K562 (cell line): ENCODE data around the gene ZNF420. TPM values are rescaled to one million over a fixed set of nuclear protein-coding genes. Genes with fewer than 3 reads are reported as not detected.

Experiments
- ATAC-seq: fragments of 200-7000 bp; cut with Tn5 transposase; 3 replicates; pipeline ENCODE4 v1.9.1; 2020; ENCODE audit warnings: moderate library complexity
- BruUV-seq: library from RNA; stranded (reverse); fragments of 400-500 nt; replicated peaks from 2 replicates; lab custom pipeline; 2021; lab: Mats Ljungman, UMichigan
- CTCF ChIA-PET: fragments of 300-600 bp; formaldehyde crosslinking; extraction: SDS; loops from one replicate; lab custom pipeline; 2021; ENCODE audit warnings: low intra/inter-chr PET ratio; lab: Yijun Ruan, JAX
- POLR2A ChIA-PET: fragments of 300-600, 350-650 bp; sonication (Branson Sonifier 250); formaldehyde crosslinking; extraction: SDS; loops from one replicate; lab custom pipeline; 2021; ENCODE audit warnings: antibody characterized with exemption, inconsistent platforms; lab: Yijun Ruan, JAX
- DNase-seq, 4 experiments: peaks; one replicate each; pipeline versions ENCODE4 v3.0.0 to v3.0.0-alpha.2; 2011 to 2018; ENCODE audit warnings: low spot score in 3 of 4, mixed read lengths in 3 of 4; ENCODE audit errors: extremely low read depth in 1 of 4
- FAIRE-seq: peaks from 2 replicates; lab custom pipeline; 2011; peaks lifted over from hg19 to GRCh38; lab: Jason Lieb, UNC
- H2AFZ ChIP-seq: 2 replicates; pipeline ENCODE4 v1.6.0; 2011; ENCODE audit warnings: low read depth, low read length, control low read depth, inconsistent platforms
- H3K27ac ChIP-seq: fragments of 200-600 bp; 3 replicates; pipeline ENCODE4 v1.8.0; 2011; ENCODE audit warnings: low read depth, mild to moderate bottlenecking, control low read depth, inconsistent platforms, low read length, moderate library complexity, mixed read lengths; ENCODE audit errors: extremely low read depth
- H3K27me3 ChIP-seq, 2 experiments: fragments of 300-600 bp in 1 of 2; 2 replicates in 1 of 2; 3 replicates in 1 of 2; pipeline versions ENCODE4 v1.6.0 to v1.8.0; 2011; ENCODE audit warnings: inconsistent platforms in 2 of 2, low read length in 2 of 2, mild to moderate bottlenecking in 1 of 2, mixed read lengths in 1 of 2, moderate library complexity in 1 of 2; ENCODE audit not compliant: control insufficient read depth in 2 of 2, insufficient read depth in 2 of 2
- H3K36me3 ChIP-seq: fragments of 300-600 bp; 3 replicates; pipeline ENCODE4 v1.8.0; 2011; ENCODE audit warnings: mild to moderate bottlenecking, low read length, inconsistent platforms; ENCODE audit not compliant: control insufficient read depth, insufficient read depth
- H3K4me1 ChIP-seq, 2 experiments: fragments of 200-600 bp in 1 of 2; replicated peaks in 1 of 2; 2 replicates in 1 of 2; 3 replicates in 1 of 2; pipeline versions ENCODE4 v1.5.1 to v1.8.0; 2011; ENCODE audit warnings: inconsistent platforms in 2 of 2, low read length in 2 of 2, mild to moderate bottlenecking in 1 of 2, mixed read lengths in 1 of 2, moderate library complexity in 1 of 2; ENCODE audit not compliant: control insufficient read depth in 2 of 2, insufficient read depth in 2 of 2
- H3K4me2 ChIP-seq: 2 replicates; pipeline ENCODE4 v1.6.1; 2011; ENCODE audit warnings: low read length, control low read depth, inconsistent platforms, mixed read lengths; ENCODE audit not compliant: insufficient read depth
- H3K4me3 ChIP-seq: fragments of 200-600 bp; sonication (generic), shearing (Covaris generic); 2 replicates; pipeline ENCODE4 v1.5.1; 2016; ENCODE audit warnings: control low read depth, inconsistent platforms
- H3K79me2 ChIP-seq: fragments of 200-600 bp; 3 replicates; pipeline ENCODE4 v1.8.0; 2011; ENCODE audit warnings: low read length, inconsistent platforms; ENCODE audit not compliant: control insufficient read depth, insufficient read depth
- H3K9ac ChIP-seq, 2 experiments: 2 replicates each; pipeline versions ENCODE4 v1.6.0 to v1.6.1; 2011; ENCODE audit warnings: low read depth in 2 of 2, low read length in 2 of 2, control low read depth in 1 of 2, inconsistent platforms in 1 of 2, mild to moderate bottlenecking in 1 of 2, mixed read lengths in 1 of 2; ENCODE audit not compliant: insufficient read depth in 1 of 2
- H3K9me1 ChIP-seq: one replicate; pipeline ENCODE4 v1.6.0; 2011; ENCODE audit warnings: inconsistent platforms, mild to moderate bottlenecking, low read length, moderate library complexity; ENCODE audit not compliant: control insufficient read depth, insufficient read depth
- H3K9me3 ChIP-seq: replicated peaks from 2 replicates; pipeline ENCODE4 v1.5.1; 2011; ENCODE audit warnings: low read depth, low read length, inconsistent platforms; ENCODE audit not compliant: control insufficient read depth, insufficient read depth
- H4K20me1 ChIP-seq: replicated peaks from 2 replicates; pipeline ENCODE4 v1.6.1; 2011; ENCODE audit warnings: low read length, inconsistent platforms, mixed read lengths; ENCODE audit not compliant: control insufficient read depth, insufficient read depth
- NRF1 ChIP-seq, 2 experiments: fragments of 450-650 bp; IDR thresholded peaks in 1 of 2; conservative IDR thresholded peaks in 1 of 2; 2 replicates each; pipeline ENCODE4 v1.6.1; 2014; ENCODE audit warnings: mild to moderate bottlenecking in 2 of 2
- ZNF436 ChIP-seq: fragments of 250-450, 450-650 bp; sonication (Bioruptor Pico); formaldehyde crosslinking; IDR thresholded peaks from 2 replicates; pipeline ENCODE4 v1.7.0; 2020; ENCODE audit warnings: mild to moderate bottlenecking
- WGBS: fragments of 100-300 bp; shearing (Covaris generic); methylation state at CpG from one replicate; pipeline ENCODE4 v1.1.6; 2016; ENCODE audit warnings: low coverage, mixed read lengths; ENCODE audit not compliant: insufficient coverage; ENCODE audit errors: missing lambda C conversion rate; 5-methylcytosine and 5-hydroxymethylcytosine counted together
- in situ Hi-C: fragments of 300-500 bp; cut with MboI; formaldehyde crosslinking; loops from 4 replicates; pipeline ENCODE4 v1.15.0; 2018; ENCODE audit warnings: inconsistent platforms, mixed read lengths
- intact Hi-C: fragments of 100-400 bp; cut with micrococcal nuclease; formaldehyde crosslinking; loops from 2 replicates; pipeline ENCODE4 v1.14.2; 2022
- polyA plus RNA-seq, 8 experiments: library from polyadenylated mRNA; depleted of rRNA in 4 of 8; stranded (reverse) in 5 of 8; unstranded in 3 of 8; fragments of >200 nt; fragmentation: Nextera tagmentation in 2 of 8; fragmentation: Illumina TruSeq in 1 of 8; extraction: Ambion mirVana in 2 of 8; extraction: Trizol in 1 of 8; gene quantifications; 2 replicates each; pipeline versions ENCODE4 v1.2.1 to v1.2.3, GENCODE V29; 2011 to 2014; ENCODE audit warnings: inconsistent platforms in 1 of 8, missing spikeins in 1 of 8
- total RNA-seq, 7 experiments: library from RNA; depleted of rRNA in 6 of 7; stranded (reverse); fragments of >200 nt in 6 of 7; fragmentation: Illumina TruSeq in 2 of 7; extraction: Trizol in 2 of 7; gene quantifications; 2 replicates each; pipeline versions ENCODE4 v1.2.1 to v1.2.3, GENCODE V29; 2011 to 2021; ENCODE audit warnings: low replicate concordance in 1 of 7
- TF ChIP-seq, protein P1 (sequence below): sonication (generic); formaldehyde crosslinking; IDR thresholded peaks from 2 replicates; pipeline ENCODE4 v1.8.1; 2023; ENCODE audit warnings: missing genetic modification reagents, mild to moderate bottlenecking, borderline replicate concordance

The ZNF420 gene
- total and polyA plus RNA-seq, 9 of the 15 experiments (the other 6 are each of a cell fraction or from before 2014, with no cell fraction given) = 2.6 to 7.2 (median 5.1) TPM

DNA sequence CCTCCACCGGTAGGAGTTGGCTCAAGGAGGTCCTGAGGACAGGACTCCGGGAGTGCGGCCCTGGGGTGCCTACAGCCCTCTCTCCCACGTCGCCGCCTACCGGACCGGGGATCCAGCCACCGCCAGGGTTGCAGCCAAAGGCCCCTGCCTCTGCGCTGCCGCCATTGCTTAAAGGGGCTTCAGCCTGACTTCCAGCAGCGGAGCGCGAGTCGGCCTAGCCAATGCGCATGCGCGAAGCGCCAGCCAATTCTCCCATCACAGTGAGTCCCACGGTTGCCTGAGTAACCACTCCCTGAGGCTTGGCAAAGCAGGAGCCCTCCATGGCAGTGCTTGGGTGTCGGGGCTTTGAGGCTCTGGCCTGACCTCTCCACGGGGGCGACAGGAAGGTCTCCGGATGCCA lies 21.5 kb upstream of the ZNF420 start:
- TF ChIP-seq NRF1 (conservative IDR thresholded peaks at IDR 0.05 in 1 of 2, IDR thresholded peaks at IDR 0.05 in 1 of 2) = peak; percentile 77 to 82
- TF ChIP-seq ZNF436 (CRISPR knock-in tag) = no peak
- TF ChIP-seq, protein P1, sequence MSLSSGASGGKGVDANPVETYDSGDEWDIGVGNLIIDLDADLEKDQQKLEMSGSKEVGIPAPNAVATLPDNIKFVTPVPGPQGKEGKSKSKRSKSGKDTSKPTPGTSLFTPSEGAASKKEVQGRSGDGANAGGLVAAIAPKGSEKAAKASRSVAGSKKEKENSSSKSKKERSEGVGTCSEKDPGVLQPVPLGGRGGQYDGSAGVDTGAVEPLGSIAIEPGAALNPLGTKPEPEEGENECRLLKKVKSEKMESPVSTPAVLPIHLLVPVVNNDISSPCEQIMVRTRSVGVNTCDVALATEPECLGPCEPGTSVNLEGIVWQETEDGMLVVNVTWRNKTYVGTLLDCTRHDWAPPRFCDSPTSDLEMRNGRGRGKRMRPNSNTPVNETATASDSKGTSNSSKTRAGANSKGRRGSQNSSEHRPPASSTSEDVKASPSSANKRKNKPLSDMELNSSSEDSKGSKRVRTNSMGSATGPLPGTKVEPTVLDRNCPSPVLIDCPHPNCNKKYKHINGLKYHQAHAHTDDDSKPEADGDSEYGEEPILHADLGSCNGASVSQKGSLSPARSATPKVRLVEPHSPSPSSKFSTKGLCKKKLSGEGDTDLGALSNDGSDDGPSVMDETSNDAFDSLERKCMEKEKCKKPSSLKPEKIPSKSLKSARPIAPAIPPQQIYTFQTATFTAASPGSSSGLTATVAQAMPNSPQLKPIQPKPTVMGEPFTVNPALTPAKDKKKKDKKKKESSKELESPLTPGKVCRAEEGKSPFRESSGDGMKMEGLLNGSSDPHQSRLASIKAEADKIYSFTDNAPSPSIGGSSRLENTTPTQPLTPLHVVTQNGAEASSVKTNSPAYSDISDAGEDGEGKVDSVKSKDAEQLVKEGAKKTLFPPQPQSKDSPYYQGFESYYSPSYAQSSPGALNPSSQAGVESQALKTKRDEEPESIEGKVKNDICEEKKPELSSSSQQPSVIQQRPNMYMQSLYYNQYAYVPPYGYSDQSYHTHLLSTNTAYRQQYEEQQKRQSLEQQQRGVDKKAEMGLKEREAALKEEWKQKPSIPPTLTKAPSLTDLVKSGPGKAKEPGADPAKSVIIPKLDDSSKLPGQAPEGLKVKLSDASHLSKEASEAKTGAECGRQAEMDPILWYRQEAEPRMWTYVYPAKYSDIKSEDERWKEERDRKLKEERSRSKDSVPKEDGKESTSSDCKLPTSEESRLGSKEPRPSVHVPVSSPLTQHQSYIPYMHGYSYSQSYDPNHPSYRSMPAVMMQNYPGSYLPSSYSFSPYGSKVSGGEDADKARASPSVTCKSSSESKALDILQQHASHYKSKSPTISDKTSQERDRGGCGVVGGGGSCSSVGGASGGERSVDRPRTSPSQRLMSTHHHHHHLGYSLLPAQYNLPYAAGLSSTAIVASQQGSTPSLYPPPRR (CRISPR knock-in tag) = no peak
- Histone ChIP-seq H3K4me2 (no peak overlapping the region), H3K9me1 (no peaks in the 10 kb centered on the region), H3K9me3 (no peaks in the 10 kb centered on the region), H2AFZ (no peak overlapping the region), H4K20me1 (no peaks in the 10 kb centered on the region), H3K36me3 (no peaks in the 10 kb centered on the region), H3K4me3 (no peak overlapping the region), H3K79me2 (no peaks in the 10 kb centered on the region), H3K27me3 (no peaks in the 10 kb centered on the region), H3K9ac (no peak overlapping the region), H3K4me1 (peaks cover 0 to 9% of the 10 kb centered on the region in 2 experiments; a peak in 1 of 5 replicates), H3K27ac (no peak overlapping the region)
- in situ Hi-C loops = no loop called here
- ATAC-seq (no peak), DNase-seq (no peak), FAIRE-seq (no peak)
- POLR2A ChIA-PET = no interaction called here
- CTCF ChIA-PET = no interaction called here
- 9% methylated on average over 23 of the region's 24 CpGs for WGBS
- BruUV-seq = no TSS peak
- intact Hi-C loops = no loop called here
